Islet of Langerhans (tissue), 1 donor: ENCODE data around the gene ANKRD23.
"Not testable (repeated sequence)": the region's sequence is repeated elsewhere in the genome, so short reads cannot be mapped to it uniquely, and the experiment has no call there.

Experiments
- FAIRE-seq: peaks from one replicate; lab custom pipeline; 2011; peaks lifted over from hg19 to GRCh38; lab: Jason Lieb, UNC

ANKRD23 gene

DNA sequence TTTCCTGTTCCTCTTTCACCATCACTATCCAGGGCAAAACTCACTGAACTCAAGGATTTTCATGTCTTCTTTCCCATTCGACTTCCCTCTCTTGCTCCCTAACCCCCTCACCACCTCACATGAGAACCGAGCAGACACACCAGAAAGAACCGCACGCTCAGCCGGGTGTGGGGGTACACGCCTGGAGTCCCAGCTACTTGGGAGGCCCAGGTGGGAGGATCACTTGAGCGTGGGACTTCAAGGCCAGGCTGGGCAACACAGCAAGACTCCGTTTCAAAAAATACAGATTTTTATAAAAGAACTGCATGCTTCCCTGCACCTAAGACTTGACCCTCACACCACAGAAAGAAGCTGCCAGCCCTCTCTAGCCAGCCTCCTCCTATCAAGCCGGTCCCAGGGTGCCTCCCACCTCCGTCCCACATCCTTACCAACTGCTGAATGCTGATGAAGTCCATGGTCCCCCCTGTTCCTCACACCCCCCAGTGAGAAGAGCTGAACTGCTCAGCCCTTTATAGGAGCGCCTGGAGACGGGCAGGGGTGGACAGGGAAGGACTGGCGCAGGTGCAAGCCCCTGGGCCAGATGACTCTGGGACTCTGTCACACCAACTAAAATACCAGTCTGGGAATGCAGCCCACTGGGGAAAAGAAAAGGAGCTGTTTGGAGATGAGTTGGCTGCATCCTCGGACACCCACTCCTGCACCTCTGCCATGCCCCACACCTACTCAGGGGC lies at the start of gene ANKRD23:
TSS of gene ANKRD23 (minus strand) at position 484 of the 731 bp plus-strand sequence. CDS start at position 455, 29 bp downstream.
- FAIRE-seq: no peak

- FAIRE-seq: no peak
These were observed 47.9 kb upstream of the ANKRD23 start for GRCh38 chr2:96891591-96892333.

DNA sequence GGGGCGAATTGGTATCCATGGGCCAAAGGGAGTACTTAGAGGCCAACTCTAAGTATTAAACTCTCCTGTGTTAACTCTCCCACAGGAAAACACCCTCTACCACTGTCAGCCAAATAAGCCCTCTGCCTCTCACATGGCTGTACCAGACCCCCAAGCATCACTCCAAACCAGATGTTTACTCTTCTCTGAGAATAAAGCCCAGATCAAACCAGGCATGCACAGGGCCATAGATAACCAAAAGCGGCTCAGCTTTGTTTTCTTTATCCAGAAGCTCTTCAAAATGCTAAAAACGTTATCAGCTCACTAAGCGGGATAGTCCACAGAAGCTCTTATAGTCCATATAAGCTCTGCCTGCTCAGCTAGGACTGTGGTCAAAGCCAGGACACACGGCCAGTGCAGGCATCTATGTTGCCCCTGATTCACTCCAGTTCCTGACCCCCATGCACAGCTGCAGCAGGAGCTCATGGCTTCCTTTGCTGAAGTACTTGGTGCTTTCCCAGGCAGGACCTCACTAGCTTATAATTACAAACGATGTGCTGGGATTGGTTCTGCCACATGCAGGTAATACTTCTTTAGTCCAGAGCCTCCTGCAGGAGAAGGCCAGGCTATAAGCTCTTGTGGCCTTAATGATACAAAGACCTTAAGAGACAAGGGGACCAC lies 47.0 kb upstream of the ANKRD23 start:
- FAIRE-seq: no peak

DNA sequence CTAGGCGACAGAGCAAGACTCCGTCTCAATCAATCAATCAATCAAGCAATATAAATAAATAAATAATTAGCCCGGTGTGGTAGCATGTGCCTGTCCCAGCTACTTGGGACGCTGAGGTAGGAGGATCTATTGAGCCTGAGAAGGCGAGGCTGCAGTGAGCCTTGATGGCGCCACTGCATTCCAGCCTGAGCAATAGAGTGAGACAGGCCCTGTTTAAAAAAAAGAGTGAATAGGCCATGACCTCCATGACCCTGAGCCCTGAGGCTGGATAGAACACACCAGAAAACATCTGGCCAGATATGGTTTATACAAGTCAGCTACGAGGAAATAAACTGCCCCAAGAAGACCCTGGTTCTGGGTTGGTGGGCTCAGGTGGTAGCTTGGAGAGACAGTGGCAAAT lies 46.4 kb upstream of the ANKRD23 start:
- FAIRE-seq: no peak

- not testable (repeated sequence) for FAIRE-seq
These were observed 45.7 kb upstream of the ANKRD23 start for GRCh38 chr2:96889502-96889901.

GRCh38 chr2:96888072-96889011 lies 44.5 kb upstream of the ANKRD23 start:
- no peak for FAIRE-seq

- no peak for FAIRE-seq
These were observed 43.7 kb upstream of the ANKRD23 start for GRCh38 chr2:96887493-96888012.

- FAIRE-seq: no peak
These were observed 41.9 kb upstream of the ANKRD23 start for GRCh38 chr2:96885432-96886347.

GRCh38 chr2:96884299-96885094 lies 40.7 kb upstream of the ANKRD23 start:
- FAIRE-seq: no peak

DNA sequence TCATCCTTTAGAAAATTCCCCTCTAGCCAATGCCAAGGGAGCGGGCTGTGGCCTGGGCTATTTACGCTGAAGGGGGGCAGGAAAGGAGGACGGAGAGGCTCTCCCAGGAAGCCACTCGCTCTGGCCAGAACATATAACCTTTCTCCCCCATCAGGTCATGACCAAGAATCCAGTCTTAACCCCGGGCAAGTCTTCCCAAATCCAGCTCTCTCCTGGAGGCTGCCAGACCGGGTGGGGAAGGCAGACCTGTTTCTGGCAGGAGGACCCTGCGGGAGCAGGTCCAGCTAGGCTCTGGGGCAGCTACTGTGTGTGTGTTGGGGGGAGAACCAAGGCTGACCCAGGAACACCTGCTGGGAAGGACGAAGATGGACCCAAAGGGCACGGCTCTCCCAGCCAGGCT lies 39.5 kb upstream of the ANKRD23 start:
- no peak for FAIRE-seq

- no peak for FAIRE-seq
These were observed 39.1 kb upstream of the ANKRD23 start for GRCh38 chr2:96882906-96883305.

GRCh38 chr2:96882230-96882629 lies 38.4 kb upstream of the ANKRD23 start:
- no peak for FAIRE-seq

DNA sequence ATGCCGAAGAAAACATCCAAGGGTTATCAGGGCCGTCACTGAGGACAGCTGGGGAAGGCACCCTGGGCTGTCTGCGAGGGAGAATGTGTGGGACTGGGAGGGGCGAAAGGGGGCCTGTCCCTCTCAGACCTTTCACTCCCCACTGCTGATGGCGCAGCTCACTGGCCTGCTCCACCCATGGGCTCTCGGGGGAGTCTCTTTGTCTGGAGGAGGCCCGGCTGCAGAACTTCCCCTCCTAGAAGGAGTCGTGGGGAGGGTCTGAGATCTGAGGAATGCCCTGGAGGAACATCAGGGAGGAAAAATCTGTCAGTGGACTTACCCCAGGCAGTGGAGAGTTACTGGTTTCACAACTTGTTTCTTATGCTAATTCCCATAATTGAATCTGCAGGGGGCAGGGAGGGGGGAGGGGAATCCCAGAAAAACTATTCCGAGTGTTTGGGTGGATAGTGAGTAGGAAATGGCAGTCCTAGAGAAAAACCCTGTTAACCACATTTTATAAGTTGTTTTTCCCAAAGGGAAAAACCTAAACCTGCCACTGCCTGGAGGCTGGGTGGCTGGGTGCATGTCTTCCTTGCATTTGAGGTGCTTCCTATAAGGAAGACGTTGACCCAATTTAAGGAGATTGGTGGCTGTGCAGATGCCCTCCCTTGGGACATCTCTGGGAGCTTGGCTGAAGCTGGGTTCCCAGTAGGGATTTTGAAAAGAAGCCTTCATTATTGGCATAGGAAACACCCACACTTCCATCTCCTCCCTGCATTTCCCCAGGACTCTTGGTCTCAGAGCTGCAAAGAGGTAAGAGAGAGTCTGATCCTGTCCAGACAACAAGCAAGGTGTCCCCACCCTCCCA lies 37.8 kb upstream of the ANKRD23 start:
- FAIRE-seq: no peak

- no peak for FAIRE-seq
These were observed 37.1 kb upstream of the ANKRD23 start for GRCh38 chr2:96880891-96881273.

GRCh38 chr2:96879545-96880040 lies 35.8 kb upstream of the ANKRD23 start:
- FAIRE-seq: no peak

DNA sequence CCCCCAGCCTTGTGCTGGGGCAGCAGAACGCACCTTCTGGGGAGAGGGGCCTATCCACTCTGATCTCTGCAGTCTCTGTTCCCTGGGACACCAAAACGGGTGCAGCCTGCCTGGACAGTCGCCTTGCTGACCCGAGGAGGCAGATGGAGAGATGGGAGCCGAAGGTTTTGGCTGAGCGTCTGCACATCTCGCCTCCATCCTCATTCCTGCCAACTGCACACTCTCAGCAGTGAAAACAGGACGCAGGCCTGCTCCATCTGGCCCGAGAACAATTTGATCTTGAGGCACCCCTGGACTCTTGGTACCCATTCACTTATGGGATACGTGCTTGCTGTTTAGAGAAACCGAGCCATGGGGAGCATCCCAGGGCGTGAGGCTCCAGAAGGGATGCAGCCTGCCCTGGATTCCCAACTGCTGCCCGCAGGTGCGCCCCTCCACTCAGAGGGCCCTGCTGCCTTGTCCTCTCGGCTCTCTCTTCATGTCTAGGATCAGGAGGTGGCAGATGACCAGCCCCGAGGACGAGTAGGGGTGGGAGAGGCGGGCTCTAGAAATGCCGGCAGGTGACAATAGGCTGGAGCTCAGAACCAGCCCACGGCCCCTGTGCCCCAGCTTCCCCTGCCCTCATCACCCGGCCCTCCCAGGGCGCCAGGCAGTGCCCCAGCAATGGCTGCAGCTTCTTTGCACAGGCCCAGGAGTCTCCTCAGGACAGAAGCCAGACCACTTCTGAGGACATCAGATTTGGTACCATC lies 35.1 kb upstream of the ANKRD23 start:
- no peak for FAIRE-seq

DNA sequence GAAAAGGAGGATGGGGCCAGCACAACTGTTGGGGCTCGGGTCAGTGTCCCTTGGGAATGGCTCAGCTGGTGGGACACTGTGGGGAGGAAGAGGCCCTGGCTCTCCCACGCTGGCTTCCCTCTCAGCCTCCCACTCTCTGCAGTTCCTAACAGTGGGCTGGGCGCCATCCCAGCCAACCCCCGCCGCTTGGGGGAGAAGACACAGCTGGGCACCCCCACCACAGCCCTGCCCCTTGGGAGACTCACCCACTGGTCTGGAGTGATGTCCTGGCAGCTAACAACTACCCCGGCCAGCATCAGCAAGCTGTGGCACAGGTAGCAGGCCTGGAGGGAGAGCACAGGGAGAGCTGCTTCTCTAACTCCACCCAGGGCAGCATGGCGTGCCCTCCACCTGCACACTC lies 34.4 kb upstream of the ANKRD23 start:
- FAIRE-seq: no peak

DNA sequence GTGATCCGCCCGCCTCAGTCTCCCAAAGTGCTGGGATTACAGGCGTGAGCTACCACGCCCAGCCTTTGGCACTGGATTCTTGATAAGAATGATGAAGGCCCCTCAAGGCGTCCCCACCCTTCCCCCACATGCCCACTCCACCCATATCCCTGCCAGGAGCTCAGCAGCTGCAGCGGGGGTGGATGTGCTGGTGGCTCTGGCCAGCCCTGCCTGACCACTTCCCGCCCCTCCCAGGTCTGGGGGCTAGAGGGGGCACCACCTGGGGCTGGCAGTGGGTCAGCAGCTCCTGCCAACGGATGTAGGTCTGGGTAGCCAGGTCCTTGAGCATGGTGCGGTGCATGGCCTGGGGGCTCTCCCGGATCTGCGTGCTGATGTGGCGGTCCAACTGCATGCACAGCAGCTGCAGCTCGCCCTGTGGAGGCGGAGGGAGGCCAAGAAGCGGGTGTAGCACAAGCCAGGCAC lies 33.8 kb upstream of the ANKRD23 start:
- no peak for FAIRE-seq
